GM19043 (cell line): ENCODE measurements around the gene FOXA3.

Experiments
- ATAC-seq: cut with Tn5 transposase; IDR thresholded peaks from one replicate; pipeline ENCODE4 v1.9.1; 2021; ENCODE audit warnings: low read depth; ENCODE audit not compliant: unreplicated experiment

The FOXA3 gene

GRCh38 chr19:45872095-45872919 lies 8.2 kb downstream of the FOXA3 start:
- ATAC-seq, result no peak

- ATAC-seq, result no peak
Observed at GRCh38 chr19:45873219-45873772, 9.2 kb downstream of the FOXA3 start.

- no peak for ATAC-seq
Observed at GRCh38 chr19:45874620-45874966, 10.5 kb downstream of the FOXA3 start.

GRCh38 chr19:45876161-45876410 lies 12.0 kb downstream of the FOXA3 start:
- no peak for ATAC-seq

GRCh38 chr19:45876411-45877197 lies 12.5 kb downstream of the FOXA3 start:
- no peak for ATAC-seq

GRCh38 chr19:45878043-45878794 lies 14.1 kb downstream of the FOXA3 start:
- no peak for ATAC-seq

GRCh38 chr19:45879055-45879454 lies 14.9 kb downstream of the FOXA3 start:
- no peak for ATAC-seq

GRCh38 chr19:45879971-45880370 lies 15.8 kb downstream of the FOXA3 start:
- ATAC-seq, result no peak

GRCh38 chr19:45881082-45881908 lies 17.2 kb downstream of the FOXA3 start:
- ATAC-seq, result no peak

- no peak for ATAC-seq
Observed at GRCh38 chr19:45881909-45882528, 17.9 kb downstream of the FOXA3 start.

GRCh38 chr19:45882652-45883585 lies 18.8 kb downstream of the FOXA3 start:
- no peak for ATAC-seq

GRCh38 chr19:45883586-45883880 lies 19.4 kb downstream of the FOXA3 start:
- no peak for ATAC-seq

GRCh38 chr19:45883881-45884681 lies 20.0 kb downstream of the FOXA3 start:
- ATAC-seq, result no peak

GRCh38 chr19:45884682-45885555 lies 20.8 kb downstream of the FOXA3 start:
- no peak for ATAC-seq

GRCh38 chr19:45885556-45886426 lies 21.7 kb downstream of the FOXA3 start, which contains the start of gene IRF2BP1:
TSS of gene IRF2BP1 (minus strand) at chr19:45886141. CDS start at chr19:45885774, 367 bp downstream.
- peak; percentile 42 for ATAC-seq
